ENCODE data around the gene SLC8A1.

DNA sequence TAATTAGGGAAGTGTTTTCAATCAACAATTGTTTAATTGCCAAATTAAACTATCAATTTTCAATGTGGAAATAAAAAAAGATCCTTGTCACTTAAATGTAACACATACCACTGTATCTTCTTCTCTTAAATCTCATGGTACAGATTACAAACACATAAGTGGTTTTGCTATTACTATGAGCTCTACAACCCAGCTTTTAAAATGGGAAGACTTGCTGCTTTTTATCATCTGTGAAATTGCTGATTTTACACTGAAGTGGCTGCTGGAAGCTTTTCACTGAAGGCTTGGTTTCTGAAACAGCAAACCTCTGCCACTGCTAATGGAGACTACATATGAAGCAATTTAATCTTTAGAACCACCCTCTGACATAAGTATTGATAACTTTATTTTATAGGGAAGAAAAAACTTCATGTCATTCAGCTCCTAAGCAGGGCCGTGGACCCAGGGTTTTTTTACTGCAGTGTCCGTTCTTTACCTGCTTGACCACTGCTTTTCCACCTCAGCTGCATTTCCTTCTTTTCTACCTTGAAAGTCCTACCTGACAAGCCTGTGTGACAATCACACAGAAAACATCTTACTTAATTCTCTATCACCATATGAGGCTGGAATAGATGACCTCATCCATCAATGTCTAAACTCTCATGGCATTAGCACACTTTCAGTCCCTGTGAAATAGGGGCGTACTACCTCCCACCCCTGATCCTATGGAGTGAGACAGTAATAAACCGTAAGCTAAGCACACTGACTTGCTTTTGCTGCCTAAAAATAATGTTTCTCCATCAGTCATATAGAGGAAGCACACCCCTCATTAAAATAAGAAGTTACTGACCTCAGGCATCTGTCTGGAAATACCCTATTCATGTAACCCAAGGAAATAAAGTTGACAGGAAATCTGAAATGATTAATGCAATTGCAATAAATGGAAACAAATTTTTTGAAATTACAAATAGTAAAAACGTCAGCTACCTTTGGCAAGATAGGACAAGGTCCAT is 19.2 kb upstream of the SLC8A1 start:
- TF ChIP-seq POLR2AphosphoS5 (IDR thresholded peaks at IDR 0.05; ENCODE audit: low read length) (no peak), EP300 (IDR thresholded peaks at IDR 0.05; ENCODE audit: borderline replicate concordance in 1 of 2, control insufficient read depth in 1 of 2, low read depth in 2 of 2, low read length in 2 of 2) (no peak), CHD1 (IDR thresholded peaks at IDR 0.05; ENCODE audit: low read depth, low read length) (no peak), POLR2A (IDR thresholded peaks at IDR 0.05; ENCODE audit: low read depth, low read length) (no peak), TCF3 (IDR thresholded peaks at IDR 0.05; ENCODE audit: borderline replicate concordance, insufficient read depth, low read depth, low read length) (no peak), EZH2 (IDR thresholded peaks at IDR 0.05; ENCODE audit: borderline replicate concordance, control insufficient read depth, low read depth, low read length) (no peak), ATF7 (IDR thresholded peaks at IDR 0.05; ENCODE audit: low read depth) (no peak), CEBPB (IDR thresholded peaks at IDR 0.05; ENCODE audit: borderline replicate concordance in 1 of 2, low read depth in 2 of 2, low read length in 2 of 2) (no peak), CBX3 (IDR thresholded peaks at IDR 0.05; ENCODE audit: borderline replicate concordance, low read depth) (no peak), HDAC2 (IDR thresholded peaks at IDR 0.05) (no peak)
- TF ChIP-seq, protein P1, sequence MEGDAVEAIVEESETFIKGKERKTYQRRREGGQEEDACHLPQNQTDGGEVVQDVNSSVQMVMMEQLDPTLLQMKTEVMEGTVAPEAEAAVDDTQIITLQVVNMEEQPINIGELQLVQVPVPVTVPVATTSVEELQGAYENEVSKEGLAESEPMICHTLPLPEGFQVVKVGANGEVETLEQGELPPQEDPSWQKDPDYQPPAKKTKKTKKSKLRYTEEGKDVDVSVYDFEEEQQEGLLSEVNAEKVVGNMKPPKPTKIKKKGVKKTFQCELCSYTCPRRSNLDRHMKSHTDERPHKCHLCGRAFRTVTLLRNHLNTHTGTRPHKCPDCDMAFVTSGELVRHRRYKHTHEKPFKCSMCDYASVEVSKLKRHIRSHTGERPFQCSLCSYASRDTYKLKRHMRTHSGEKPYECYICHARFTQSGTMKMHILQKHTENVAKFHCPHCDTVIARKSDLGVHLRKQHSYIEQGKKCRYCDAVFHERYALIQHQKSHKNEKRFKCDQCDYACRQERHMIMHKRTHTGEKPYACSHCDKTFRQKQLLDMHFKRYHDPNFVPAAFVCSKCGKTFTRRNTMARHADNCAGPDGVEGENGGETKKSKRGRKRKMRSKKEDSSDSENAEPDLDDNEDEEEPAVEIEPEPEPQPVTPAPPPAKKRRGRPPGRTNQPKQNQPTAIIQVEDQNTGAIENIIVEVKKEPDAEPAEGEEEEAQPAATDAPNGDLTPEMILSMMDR (IDR thresholded peaks at IDR 0.05 in 2 of 3, conservative IDR thresholded peaks at IDR 0.05 in 1 of 3; ENCODE audit: control insufficient read depth in 2 of 3, extremely low read depth in 1 of 3, insufficient read depth in 1 of 3, low read depth in 3 of 3, low read length in 3 of 3), result no peak
- TF ChIP-seq, protein P2, sequence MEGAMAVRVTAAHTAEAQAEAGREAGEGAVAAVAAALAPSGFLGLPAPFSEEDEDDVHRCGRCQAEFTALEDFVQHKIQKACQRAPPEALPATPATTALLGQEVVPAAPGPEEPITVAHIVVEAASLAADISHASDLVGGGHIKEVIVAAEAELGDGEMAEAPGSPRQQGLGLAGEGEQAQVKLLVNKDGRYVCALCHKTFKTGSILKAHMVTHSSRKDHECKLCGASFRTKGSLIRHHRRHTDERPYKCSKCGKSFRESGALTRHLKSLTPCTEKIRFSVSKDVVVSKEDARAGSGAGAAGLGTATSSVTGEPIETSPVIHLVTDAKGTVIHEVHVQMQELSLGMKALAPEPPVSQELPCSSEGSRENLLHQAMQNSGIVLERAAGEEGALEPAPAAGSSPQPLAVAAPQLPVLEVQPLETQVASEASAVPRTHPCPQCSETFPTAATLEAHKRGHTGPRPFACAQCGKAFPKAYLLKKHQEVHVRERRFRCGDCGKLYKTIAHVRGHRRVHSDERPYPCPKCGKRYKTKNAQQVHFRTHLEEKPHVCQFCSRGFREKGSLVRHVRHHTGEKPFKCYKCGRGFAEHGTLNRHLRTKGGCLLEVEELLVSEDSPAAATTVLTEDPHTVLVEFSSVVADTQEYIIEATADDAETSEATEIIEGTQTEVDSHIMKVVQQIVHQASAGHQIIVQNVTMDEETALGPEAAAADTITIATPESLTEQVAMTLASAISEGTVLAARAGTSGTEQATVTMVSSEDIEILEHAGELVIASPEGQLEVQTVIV (IDR thresholded peaks at IDR 0.05; ENCODE audit: borderline replicate concordance, partially characterized antibody), result no peak
- TF ChIP-seq, protein P3, sequence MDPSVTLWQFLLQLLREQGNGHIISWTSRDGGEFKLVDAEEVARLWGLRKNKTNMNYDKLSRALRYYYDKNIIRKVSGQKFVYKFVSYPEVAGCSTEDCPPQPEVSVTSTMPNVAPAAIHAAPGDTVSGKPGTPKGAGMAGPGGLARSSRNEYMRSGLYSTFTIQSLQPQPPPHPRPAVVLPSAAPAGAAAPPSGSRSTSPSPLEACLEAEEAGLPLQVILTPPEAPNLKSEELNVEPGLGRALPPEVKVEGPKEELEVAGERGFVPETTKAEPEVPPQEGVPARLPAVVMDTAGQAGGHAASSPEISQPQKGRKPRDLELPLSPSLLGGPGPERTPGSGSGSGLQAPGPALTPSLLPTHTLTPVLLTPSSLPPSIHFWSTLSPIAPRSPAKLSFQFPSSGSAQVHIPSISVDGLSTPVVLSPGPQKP (IDR thresholded peaks at IDR 0.05; ENCODE audit: low read depth, low read length), result no peak

All from GM12878 (cell line).